Astrocyte (in vitro differentiated cells and primary cell): Measurements from ENCODE around the gene ZDHHC12. TPM values are rescaled to one million over a fixed set of nuclear protein-coding genes. Genes with fewer than 3 reads are reported as not detected.

Experiments
- DNase-seq: peaks from one replicate; pipeline ENCODE4 v3.0.0-alpha.2; 2010; ENCODE audit warnings: low read depth
- FAIRE-seq: peaks from 2 replicates; lab custom pipeline; 2011; peaks lifted over from hg19 to GRCh38; lab: Jason Lieb, UNC
- H2AFZ ChIP-seq: 2 replicates; pipeline ENCODE4 v1.6.0; 2012; ENCODE audit warnings: low read depth, low read length, inconsistent platforms
- H3K27ac ChIP-seq: 2 replicates; pipeline ENCODE4 v1.5.1; 2011; ENCODE audit warnings: low read depth, low read length, inconsistent platforms
- H3K27me3 ChIP-seq: 2 replicates; pipeline ENCODE4 v1.6.0; 2011; ENCODE audit warnings: low read length, inconsistent platforms; ENCODE audit not compliant: insufficient read depth
- H3K36me3 ChIP-seq: 2 replicates; pipeline ENCODE4 v1.5.1; 2011; ENCODE audit warnings: low read length, inconsistent platforms; ENCODE audit not compliant: insufficient read depth
- H3K4me1 ChIP-seq: 2 replicates; pipeline ENCODE4 v1.5.1; 2011; ENCODE audit warnings: low read length, inconsistent platforms; ENCODE audit not compliant: insufficient read depth
- H3K4me2 ChIP-seq: 2 replicates; pipeline ENCODE4 v1.6.0; 2012; ENCODE audit warnings: low read length, inconsistent platforms
- H3K4me3 ChIP-seq: 2 replicates; pipeline ENCODE4 v1.5.1; 2011; ENCODE audit warnings: low read depth, mild to moderate bottlenecking, low read length, inconsistent platforms; ENCODE audit not compliant: insufficient read depth
- H3K79me2 ChIP-seq: 2 replicates; pipeline ENCODE4 v1.6.0; 2012; ENCODE audit warnings: mild to moderate bottlenecking, low read length, inconsistent platforms; ENCODE audit not compliant: insufficient read depth
- H3K9ac ChIP-seq: 2 replicates; pipeline ENCODE4 v1.6.0; 2012; ENCODE audit warnings: mild to moderate bottlenecking, low read length, inconsistent platforms
- H3K9me3 ChIP-seq: 2 replicates; pipeline ENCODE4 v1.5.1; 2012; ENCODE audit warnings: low read depth, mild to moderate bottlenecking, low read length, inconsistent platforms; ENCODE audit not compliant: insufficient read depth
- H4K20me1 ChIP-seq: 2 replicates; pipeline ENCODE4 v1.6.0; 2012; ENCODE audit warnings: low read length, inconsistent platforms; ENCODE audit not compliant: insufficient read depth
- H3K27ac Mint-ChIP-seq: one replicate; pipeline ENCODE4 v1.8.0; 2021; ENCODE audit warnings: mild to moderate bottlenecking, mixed read lengths; ENCODE audit not compliant: unreplicated experiment
- H3K27me3 Mint-ChIP-seq: one replicate; pipeline ENCODE4 v1.8.0; 2021; ENCODE audit warnings: low read depth, mixed read lengths; ENCODE audit not compliant: unreplicated experiment
- H3K36me3 Mint-ChIP-seq: one replicate; pipeline ENCODE4 v1.8.0; 2021; ENCODE audit warnings: low read depth, mixed read lengths; ENCODE audit not compliant: unreplicated experiment
- H3K4me1 Mint-ChIP-seq: one replicate; pipeline ENCODE4 v1.8.0; 2021; ENCODE audit warnings: low read depth, mixed read lengths; ENCODE audit not compliant: unreplicated experiment
- H3K4me3 Mint-ChIP-seq: one replicate; pipeline ENCODE4 v1.8.0; 2021; ENCODE audit warnings: mild to moderate bottlenecking, moderate library complexity, mixed read lengths; ENCODE audit not compliant: unreplicated experiment
- H3K9me3 Mint-ChIP-seq: one replicate; pipeline ENCODE4 v1.8.0; 2021; ENCODE audit warnings: mild to moderate bottlenecking, mixed read lengths; ENCODE audit not compliant: unreplicated experiment
- CTCF ChIP-seq: IDR thresholded peaks from 2 replicates; pipeline ENCODE4 v1.5.1; 2011; ENCODE audit warnings: low read depth, mild to moderate bottlenecking, inconsistent platforms, low read length, moderate library complexity; ENCODE audit not compliant: insufficient read depth
- EZH2 ChIP-seq: IDR thresholded peaks from 2 replicates; pipeline ENCODE4 v1.6.1; 2012; ENCODE audit warnings: mild to moderate bottlenecking, low read length, inconsistent platforms; ENCODE audit not compliant: insufficient read depth
- total RNA-seq: library from RNA; stranded (reverse); gene quantifications from 2 replicates; pipeline ENCODE4 v1.2.1, GENCODE V29; 2021

Gene ZDHHC12
- total RNA-seq, 1 donor from 2014 or later = 23.7 TPM

- H3K79me2 ChIP-seq = no peaks in the 10 kb centered on the region
- TF ChIP-seq EZH2 (no peak), CTCF (no peak)
- no peak overlapping the region for H3K9ac ChIP-seq
- H3K27ac Mint-ChIP-seq = no peak overlapping the region
- no peaks in the 10 kb centered on the region for H3K4me1 ChIP-seq
- DNase-seq = no peak
- no peak for FAIRE-seq
- no peak overlapping the region for H2AFZ ChIP-seq
- no peak overlapping the region for H3K4me3 Mint-ChIP-seq
- peaks cover 2% of the 10 kb centered on the region for H3K4me1 Mint-ChIP-seq
- H4K20me1 ChIP-seq = no peaks in the 10 kb centered on the region
- H3K9me3 ChIP-seq = no peaks in the 10 kb centered on the region
- H3K27ac ChIP-seq = no peak overlapping the region
- H3K4me2 ChIP-seq = no peak overlapping the region
- no peaks in the 10 kb centered on the region for H3K9me3 Mint-ChIP-seq
- H3K36me3 ChIP-seq = no peaks in the 10 kb centered on the region
- H3K36me3 Mint-ChIP-seq = peaks cover 4% of the 10 kb centered on the region
- H3K27me3 ChIP-seq = no peaks in the 10 kb centered on the region
- no peaks in the 10 kb centered on the region for H3K27me3 Mint-ChIP-seq
- H3K4me3 ChIP-seq = no peak overlapping the region
Measured at GRCh38 chr9:128729766-128730517, 6.0 kb upstream of the ZDHHC12 start.

GRCh38 chr9:128729302-128729701 is 5.4 kb upstream of the ZDHHC12 start:
- Mint-ChIP-seq H3K27ac (no peak overlapping the region), H3K4me3 (no peak overlapping the region), H3K36me3 (peaks cover 4% of the 10 kb centered on the region), H3K27me3 (no peaks in the 10 kb centered on the region), H3K4me1 (peaks cover 3% of the 10 kb centered on the region), H3K9me3 (no peaks in the 10 kb centered on the region)
- Histone ChIP-seq H3K4me1 (peaks cover 3% of the 10 kb centered on the region), H3K79me2 (no peaks in the 10 kb centered on the region), H3K9me3 (no peaks in the 10 kb centered on the region), H3K4me3 (no peak overlapping the region), H2AFZ (no peak overlapping the region), H3K27me3 (no peaks in the 10 kb centered on the region), H3K36me3 (no peaks in the 10 kb centered on the region), H3K9ac (no peak overlapping the region), H3K27ac (no peak overlapping the region), H3K4me2 (no peak overlapping the region), H4K20me1 (no peaks in the 10 kb centered on the region)
- no peak for TF ChIP-seq EZH2
- no peak for TF ChIP-seq CTCF
- DNase-seq (no peak), FAIRE-seq (no peak)

GRCh38 chr9:128728298-128728697 is 4.4 kb upstream of the ZDHHC12 start:
- FAIRE-seq (no peak), DNase-seq (no peak)
- no peaks in the 10 kb centered on the region for H3K27me3 ChIP-seq
- Mint-ChIP-seq H3K4me3 (no peak overlapping the region), H3K27ac (no peak overlapping the region), H3K4me1 (peaks cover 3% of the 10 kb centered on the region), H3K9me3 (no peaks in the 10 kb centered on the region), H3K27me3 (no peaks in the 10 kb centered on the region), H3K36me3 (peaks cover 4% of the 10 kb centered on the region)
- H3K4me2 ChIP-seq = no peak overlapping the region
- no peaks in the 10 kb centered on the region for H3K9me3 ChIP-seq
- no peak overlapping the region for H3K4me3 ChIP-seq
- H2AFZ ChIP-seq = no peak overlapping the region
- H3K9ac ChIP-seq = no peak overlapping the region
- no peaks in the 10 kb centered on the region for H3K79me2 ChIP-seq
- H3K36me3 ChIP-seq = no peaks in the 10 kb centered on the region
- TF ChIP-seq EZH2 (no peak), CTCF (no peak)
- H3K4me1 ChIP-seq = peaks cover 7% of the 10 kb centered on the region
- H3K27ac ChIP-seq = no peak overlapping the region
- H4K20me1 ChIP-seq = no peaks in the 10 kb centered on the region
